Measurements from ENCODE around the gene KRTAP22-2. TPM values are rescaled to one million over a fixed set of nuclear protein-coding genes. Genes with fewer than 3 reads are reported as not detected.

The KRTAP22-2 gene
- total RNA-seq, 1 experiment from 2014 or later = not detected

- H3K79me2 ChIP-seq (ENCODE audit: insufficient read depth, low read length) = no peaks in the 10 kb centered on the region
- no peaks in the 10 kb centered on the region for H3K79me1 ChIP-seq (ENCODE audit: insufficient read depth, low read depth, low read length, poor library complexity, severe bottlenecking)
- peaks cover 0 to 18% (median 0%) of the 10 kb centered on the region in 3 experiments; a peak in 2 of 7 replicates for H3K36me3 Mint-ChIP-seq (ENCODE audit: insufficient read depth in 1 of 3, low read depth in 3 of 3)
- H3K27me3 ChIP-seq (ENCODE audit: insufficient read depth, low read length) = no peaks in the 10 kb centered on the region
- no peak within 1 kb of the TSS for H3K23ac ChIP-seq (ENCODE audit: insufficient read length, low read depth, low read length)
- no peaks in the 10 kb centered on the region for H4K20me1 ChIP-seq (ENCODE audit: control insufficient read depth, insufficient read depth, insufficient read length)
- no peak within 1 kb of the TSS for H3K4me3 Mint-ChIP-seq
- no peaks in the 10 kb centered on the region for H3K27me3 Mint-ChIP-seq (ENCODE audit: low read depth)
- no CpG with 5 or more reads among the region's 1 CpG for WGBS (ENCODE audit: extremely low coverage, insufficient read length, low lambda C conversion rate)
- H3T11ph ChIP-seq (ENCODE audit: low read length) = no peak within 1 kb of the TSS
- H4K91ac ChIP-seq (ENCODE audit: insufficient read length, low read depth, low read length) = no peak within 1 kb of the TSS
- peaks cover 0 to 25% of the 10 kb centered on the region in 2 experiments; a peak in 2 of 5 replicates for H3K9me3 Mint-ChIP-seq
- DNase-seq = no peak
- H3K4me1 ChIP-seq (ENCODE audit: insufficient read depth, low read length) = no peaks in the 10 kb centered on the region
- H2BK15ac ChIP-seq (ENCODE audit: low read depth, low read length) = no peak within 1 kb of the TSS
- H3K4me1 Mint-ChIP-seq = no peaks in the 10 kb centered on the region
- H3K18ac ChIP-seq (ENCODE audit: insufficient read length, low read depth, low read length) = no peak within 1 kb of the TSS
- H2BK120ac ChIP-seq (ENCODE audit: low read depth, low read length, poor library complexity, severe bottlenecking) = no peak within 1 kb of the TSS
- TF ChIP-seq, protein P1, sequence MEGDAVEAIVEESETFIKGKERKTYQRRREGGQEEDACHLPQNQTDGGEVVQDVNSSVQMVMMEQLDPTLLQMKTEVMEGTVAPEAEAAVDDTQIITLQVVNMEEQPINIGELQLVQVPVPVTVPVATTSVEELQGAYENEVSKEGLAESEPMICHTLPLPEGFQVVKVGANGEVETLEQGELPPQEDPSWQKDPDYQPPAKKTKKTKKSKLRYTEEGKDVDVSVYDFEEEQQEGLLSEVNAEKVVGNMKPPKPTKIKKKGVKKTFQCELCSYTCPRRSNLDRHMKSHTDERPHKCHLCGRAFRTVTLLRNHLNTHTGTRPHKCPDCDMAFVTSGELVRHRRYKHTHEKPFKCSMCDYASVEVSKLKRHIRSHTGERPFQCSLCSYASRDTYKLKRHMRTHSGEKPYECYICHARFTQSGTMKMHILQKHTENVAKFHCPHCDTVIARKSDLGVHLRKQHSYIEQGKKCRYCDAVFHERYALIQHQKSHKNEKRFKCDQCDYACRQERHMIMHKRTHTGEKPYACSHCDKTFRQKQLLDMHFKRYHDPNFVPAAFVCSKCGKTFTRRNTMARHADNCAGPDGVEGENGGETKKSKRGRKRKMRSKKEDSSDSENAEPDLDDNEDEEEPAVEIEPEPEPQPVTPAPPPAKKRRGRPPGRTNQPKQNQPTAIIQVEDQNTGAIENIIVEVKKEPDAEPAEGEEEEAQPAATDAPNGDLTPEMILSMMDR (conservative IDR thresholded peaks at IDR 0.05) = no peak
- H2BK20ac ChIP-seq (ENCODE audit: low read depth, low read length, poor library complexity, severe bottlenecking) = no peak within 1 kb of the TSS
- no peak within 1 kb of the TSS for H2AK5ac ChIP-seq (ENCODE audit: insufficient read length, low read length)
- H3K27ac ChIP-seq (ENCODE audit: insufficient read length, low read depth, low read length) = no peak within 1 kb of the TSS
- H3K9me3 ChIP-seq (ENCODE audit: control insufficient read depth, low read depth, low read length) = no peaks in the 10 kb centered on the region
- H3K56ac ChIP-seq (ENCODE audit: insufficient read length, low read depth, low read length) = no peak within 1 kb of the TSS
- H3K9ac ChIP-seq (ENCODE audit: extremely low read depth, insufficient read length, low read length) = no peak within 1 kb of the TSS
- H2AFZ ChIP-seq (ENCODE audit: low read length) = no peak within 1 kb of the TSS
- no peak within 1 kb of the TSS for H3K14ac ChIP-seq (ENCODE audit: insufficient read depth, low read length)
- H3K23me2 ChIP-seq (ENCODE audit: insufficient read length, low read depth, low read length, poor library complexity, severe bottlenecking) = no peaks in the 10 kb centered on the region
- H2BK5ac ChIP-seq (ENCODE audit: insufficient read length, low read length) = no peak within 1 kb of the TSS
- no peak within 1 kb of the TSS for H3K4me2 ChIP-seq (ENCODE audit: insufficient read depth, insufficient read length, low read length)
- H4K5ac ChIP-seq (ENCODE audit: insufficient read length, low read depth, low read length) = no peak within 1 kb of the TSS
- H4K8ac ChIP-seq (replicated peaks; ENCODE audit: insufficient read length, low read depth, low read length) = no peak within 1 kb of the TSS
- H2BK12ac ChIP-seq (ENCODE audit: insufficient read length, low read depth, low read length) = no peak within 1 kb of the TSS
- H3K27ac Mint-ChIP-seq = no peak within 1 kb of the TSS; a peak in 1 of 7 replicates
- H3K4ac ChIP-seq (ENCODE audit: low read depth, low read length) = no peak within 1 kb of the TSS
Observed at GRCh38 chr21:30600787-30601186, 10.6 kb upstream of the KRTAP22-2 start, which contains the start of gene KRTAP22-1. Gene KRTAP22-1 (plus strand): TSS chr21:30601087.

All from H9 (cell line).